ENCODE results near the gene BRINP2. TPM values are rescaled to one million over a fixed set of nuclear protein-coding genes. Genes with fewer than 3 reads are reported as not detected.

Gene BRINP2
- total and polyA plus RNA-seq, 4 donors: 0.05 to 0.75 (median 0.36) TPM

GRCh38 chr1:177255411-177255810 is 84.7 kb downstream of the BRINP2 start:
- no peak for DNase-seq (ENCODE audit: low spot score)
- Histone ChIP-seq H3K27me3 (ENCODE audit: control insufficient read depth in 4 of 4, insufficient read depth in 4 of 4, low read length in 3 of 4) (no peaks in the 10 kb centered on the region), H3K4me3 (ENCODE audit: low read depth in 1 of 3, low read length in 3 of 3) (no peak overlapping the region), H3K36me3 (ENCODE audit: control insufficient read depth in 4 of 4, insufficient read depth in 3 of 4, low read depth in 1 of 4, low read length in 3 of 4) (no peaks in the 10 kb centered on the region), H3K9me3 (ENCODE audit: control insufficient read depth in 4 of 4, low read length in 3 of 4) (no peaks in the 10 kb centered on the region), H3K4me1 (ENCODE audit: control insufficient read depth in 4 of 4, insufficient read depth in 4 of 4, low read length in 3 of 4) (no peaks in the 10 kb centered on the region), H3K27ac (ENCODE audit: low read depth in 1 of 2, low read length in 2 of 2) (no peak overlapping the region), H3K9ac (ENCODE audit: low read depth in 1 of 2, low read length in 2 of 2) (no peak overlapping the region)
- WGBS: 54% methylated on average over 1 of the region's 1 CpG
- no peak for TF ChIP-seq GABPA (IDR thresholded peaks at IDR 0.05 in 1 of 2, conservative IDR thresholded peaks at IDR 0.05 in 1 of 2)
- no peak for TF ChIP-seq ATF3 (IDR thresholded peaks at IDR 0.05)
- no peak for TF ChIP-seq HNF4G (IDR thresholded peaks at IDR 0.05)
- no peak for TF ChIP-seq HNF4A (conservative IDR thresholded peaks at IDR 0.05)
- no peak for TF ChIP-seq ZBTB33 (IDR thresholded peaks at IDR 0.05)
- TF ChIP-seq RXRA (IDR thresholded peaks at IDR 0.05): no peak
- no peak for TF ChIP-seq TAF1 (conservative IDR thresholded peaks at IDR 0.05)
- TF ChIP-seq RAD21 (IDR thresholded peaks at IDR 0.05): no peak
- TF ChIP-seq YY1 (IDR thresholded peaks at IDR 0.05): no peak

- H3K9me3 ChIP-seq (ENCODE audit: control insufficient read depth in 4 of 4, low read length in 3 of 4): no peaks in the 10 kb centered on the region
- no peak overlapping the region for H3K27ac ChIP-seq (ENCODE audit: low read depth in 1 of 2, low read length in 2 of 2)
- H3K4me3 ChIP-seq (ENCODE audit: low read depth in 1 of 3, low read length in 3 of 3): no peak overlapping the region
- TF ChIP-seq ATF3 (IDR thresholded peaks at IDR 0.05) (no peak), CTCF (IDR thresholded peaks at IDR 0.05; ENCODE audit: low read depth, low read length, missing input control) (peak; percentile 56), HNF4G (IDR thresholded peaks at IDR 0.05) (no peak), HNF4A (conservative IDR thresholded peaks at IDR 0.05) (no peak), RAD21 (IDR thresholded peaks at IDR 0.05) (peak; percentile 75 to 84), MAX (IDR thresholded peaks at IDR 0.05) (no peak), TAF1 (conservative IDR thresholded peaks at IDR 0.05) (no peak), ZBTB33 (IDR thresholded peaks at IDR 0.05) (no peak), SP1 (IDR thresholded peaks at IDR 0.05) (peak; percentile 24), JUND (IDR thresholded peaks at IDR 0.05) (peak; percentile 81 to 86), GABPA (IDR thresholded peaks at IDR 0.05 in 1 of 2, conservative IDR thresholded peaks at IDR 0.05 in 1 of 2) (no peak), REST (IDR thresholded peaks at IDR 0.05) (no peak), EGR1 (IDR thresholded peaks at IDR 0.05; ENCODE audit: low read depth in 2 of 2) (no peak), RXRA (IDR thresholded peaks at IDR 0.05) (peak; percentile 84 to 89), FOXA2 (IDR thresholded peaks at IDR 0.05) (no peak), YY1 (IDR thresholded peaks at IDR 0.05) (no peak), NR2F2 (IDR thresholded peaks at IDR 0.05) (peak; percentile 84), FOXA1 (IDR thresholded peaks at IDR 0.05) (no peak)
- WGBS: 43% methylated on average over 20 of the region's 20 CpGs
- peak; percentile 66 for DNase-seq (ENCODE audit: low spot score)
- H3K9ac ChIP-seq (ENCODE audit: low read depth in 1 of 2, low read length in 2 of 2): no peak overlapping the region
- no peaks in the 10 kb centered on the region for H3K27me3 ChIP-seq (ENCODE audit: control insufficient read depth in 4 of 4, insufficient read depth in 4 of 4, low read length in 3 of 4)
- H3K4me1 ChIP-seq (ENCODE audit: control insufficient read depth in 4 of 4, insufficient read depth in 4 of 4, low read length in 3 of 4): no peaks in the 10 kb centered on the region
- no peaks in the 10 kb centered on the region for H3K36me3 ChIP-seq (ENCODE audit: control insufficient read depth in 4 of 4, insufficient read depth in 3 of 4, low read depth in 1 of 4, low read length in 3 of 4)
Measured at GRCh38 chr1:177256153-177257075, 85.7 kb downstream of the BRINP2 start.
